Measurements from ENCODE around the gene RPS6KB2.
"Not testable (repeated sequence)": the region's sequence is repeated elsewhere in the genome, so short reads cannot be mapped to it uniquely, and the experiment has no call there.

Gene RPS6KB2

DNA sequence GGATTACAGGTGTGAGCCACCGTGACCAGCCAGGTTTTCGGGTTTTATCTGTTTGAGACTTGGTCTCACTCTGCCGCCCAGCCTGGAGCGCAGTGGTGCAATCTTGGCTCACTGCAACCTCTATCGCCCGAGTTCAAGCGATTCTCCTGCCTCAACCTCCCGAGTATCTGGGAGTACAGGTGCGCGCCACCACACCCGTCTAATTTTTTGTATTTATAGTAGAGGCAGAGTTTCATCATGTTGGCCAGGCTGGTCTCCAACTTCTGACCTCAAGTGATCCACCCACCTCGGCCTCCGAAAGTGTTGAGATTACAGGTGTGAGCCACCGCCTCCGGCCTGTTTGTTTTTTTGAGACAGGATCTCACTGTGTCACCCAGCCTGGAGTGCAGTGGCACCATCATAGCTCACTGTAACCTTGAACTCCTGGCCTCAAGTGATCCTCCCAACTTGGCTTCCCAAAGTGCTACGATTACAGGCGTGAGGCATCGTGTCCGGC, 882 bp upstream of the RPS6KB2 start:
- DNase-seq = not testable (repeated sequence)

DNA sequence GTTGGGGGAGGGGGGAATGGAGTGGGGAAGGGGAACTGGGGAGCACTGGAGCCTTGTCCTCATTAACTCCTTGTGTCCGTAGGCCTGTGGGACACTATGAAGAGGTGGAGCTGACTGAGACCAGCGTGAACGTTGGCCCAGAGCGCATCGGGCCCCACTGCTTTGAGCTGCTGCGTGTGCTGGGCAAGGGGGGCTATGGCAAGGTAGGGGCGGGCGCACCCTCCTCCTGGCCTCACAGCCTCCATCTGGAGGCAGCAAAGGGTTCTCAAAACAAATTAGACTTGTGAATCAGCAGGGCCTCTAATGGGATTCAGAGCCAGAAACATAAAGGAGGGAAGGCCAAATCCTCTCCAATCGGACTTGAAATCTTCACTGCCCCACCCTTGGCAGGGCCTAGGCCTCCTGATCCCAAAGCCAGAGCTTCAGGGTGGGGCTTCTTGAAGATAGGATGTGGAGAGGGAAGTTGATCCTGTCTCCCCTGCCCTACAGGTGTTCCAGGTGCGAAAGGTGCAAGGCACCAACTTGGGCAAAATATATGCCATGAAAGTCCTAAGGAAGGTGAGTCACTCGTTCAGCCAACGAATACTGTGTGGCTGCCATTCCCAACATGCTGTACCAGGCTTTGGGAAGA, 859 bp downstream of the RPS6KB2 start:
- DNase-seq = no peak

DNA sequence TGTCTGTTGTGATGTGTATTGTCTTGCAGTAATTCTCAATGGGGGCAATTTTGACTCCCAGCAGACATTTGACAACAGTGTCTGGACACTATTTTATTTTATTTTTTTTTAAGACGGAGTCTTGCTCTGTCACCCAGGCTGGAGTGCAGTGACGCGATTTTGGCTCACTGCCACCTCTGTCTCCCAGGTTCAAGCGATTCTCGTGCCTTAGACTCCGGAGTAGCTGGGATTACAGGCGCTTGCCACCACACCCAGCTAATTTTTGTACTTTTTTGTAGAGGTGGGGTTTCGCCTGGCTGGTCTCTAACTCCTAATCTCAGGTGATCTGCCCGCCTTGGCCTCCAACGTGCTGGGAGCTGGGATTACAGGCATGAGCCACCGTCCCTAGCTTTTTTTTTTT, 1.4 kb downstream of the RPS6KB2 start:
- no peak for DNase-seq

DNA sequence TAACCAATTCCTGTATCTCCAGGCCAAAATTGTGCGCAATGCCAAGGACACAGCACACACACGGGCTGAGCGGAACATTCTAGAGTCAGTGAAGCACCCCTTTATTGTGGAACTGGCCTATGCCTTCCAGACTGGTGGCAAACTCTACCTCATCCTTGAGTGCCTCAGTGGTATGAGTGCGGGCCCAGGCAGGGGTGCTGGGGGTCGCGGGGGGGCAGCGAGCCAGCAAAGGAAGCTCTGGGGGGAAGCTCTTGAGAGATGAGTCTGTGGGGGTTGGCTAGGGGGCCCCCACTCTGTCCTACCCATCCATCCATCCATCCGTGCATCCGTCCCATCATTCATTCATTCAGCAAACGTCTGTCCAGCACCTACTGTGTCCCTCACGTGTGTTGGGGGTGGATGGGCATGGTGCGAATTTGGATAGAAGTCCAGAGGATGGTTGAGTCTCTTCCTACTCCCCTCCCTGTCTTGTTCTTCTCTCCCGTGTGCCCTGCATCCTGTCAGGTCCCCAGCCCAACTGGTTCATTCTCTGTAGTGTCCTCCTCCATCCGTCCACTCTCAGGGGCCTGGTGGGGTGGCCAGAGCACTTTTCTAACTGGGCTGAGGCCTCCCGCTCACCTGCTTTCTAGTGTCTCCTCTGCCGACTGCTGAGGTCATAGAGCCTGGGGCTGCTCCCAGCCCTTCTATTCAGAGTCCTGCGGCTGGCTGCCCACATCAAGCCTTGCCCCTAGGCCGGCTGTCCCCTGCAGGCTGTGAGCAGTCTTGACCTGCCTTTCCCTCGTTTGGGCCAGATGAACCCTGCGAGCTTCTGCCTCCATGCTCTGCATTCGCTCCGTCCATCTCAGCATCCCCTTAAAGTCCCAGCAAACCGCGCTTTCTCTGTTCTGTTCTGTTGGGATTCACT, 3.3 kb downstream of the RPS6KB2 start:
- no peak for DNase-seq

DNA sequence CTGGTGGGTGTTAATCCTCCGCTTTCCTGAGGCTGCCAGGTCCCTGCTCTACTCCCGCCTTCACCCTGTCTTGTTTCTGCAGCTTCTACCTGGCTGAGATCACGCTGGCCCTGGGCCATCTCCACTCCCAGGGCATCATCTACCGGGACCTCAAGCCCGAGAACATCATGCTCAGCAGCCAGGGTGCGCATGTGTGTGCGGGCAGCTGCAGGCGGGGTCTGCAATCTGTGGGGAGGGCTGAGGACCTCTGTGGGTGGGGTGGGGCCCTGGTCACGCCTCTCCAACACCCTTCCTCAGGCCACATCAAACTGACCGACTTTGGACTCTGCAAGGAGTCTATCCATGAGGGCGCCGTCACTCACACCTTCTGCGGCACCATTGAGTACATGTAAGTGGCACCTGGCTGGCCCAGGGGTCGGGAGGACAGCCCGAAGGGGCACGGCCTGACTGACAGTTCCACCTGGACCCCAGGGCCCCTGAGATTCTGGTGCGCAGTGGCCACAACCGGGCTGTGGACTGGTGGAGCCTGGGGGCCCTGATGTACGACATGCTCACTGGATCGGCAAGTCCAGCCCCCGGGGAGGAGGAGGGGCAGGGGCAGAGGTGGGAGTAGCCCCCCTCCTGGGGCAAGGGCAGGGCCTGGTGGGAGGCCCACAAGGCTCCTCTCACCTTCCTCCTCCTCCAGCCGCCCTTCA, 4.5 kb downstream of the RPS6KB2 start:
- no peak for DNase-seq

DNA sequence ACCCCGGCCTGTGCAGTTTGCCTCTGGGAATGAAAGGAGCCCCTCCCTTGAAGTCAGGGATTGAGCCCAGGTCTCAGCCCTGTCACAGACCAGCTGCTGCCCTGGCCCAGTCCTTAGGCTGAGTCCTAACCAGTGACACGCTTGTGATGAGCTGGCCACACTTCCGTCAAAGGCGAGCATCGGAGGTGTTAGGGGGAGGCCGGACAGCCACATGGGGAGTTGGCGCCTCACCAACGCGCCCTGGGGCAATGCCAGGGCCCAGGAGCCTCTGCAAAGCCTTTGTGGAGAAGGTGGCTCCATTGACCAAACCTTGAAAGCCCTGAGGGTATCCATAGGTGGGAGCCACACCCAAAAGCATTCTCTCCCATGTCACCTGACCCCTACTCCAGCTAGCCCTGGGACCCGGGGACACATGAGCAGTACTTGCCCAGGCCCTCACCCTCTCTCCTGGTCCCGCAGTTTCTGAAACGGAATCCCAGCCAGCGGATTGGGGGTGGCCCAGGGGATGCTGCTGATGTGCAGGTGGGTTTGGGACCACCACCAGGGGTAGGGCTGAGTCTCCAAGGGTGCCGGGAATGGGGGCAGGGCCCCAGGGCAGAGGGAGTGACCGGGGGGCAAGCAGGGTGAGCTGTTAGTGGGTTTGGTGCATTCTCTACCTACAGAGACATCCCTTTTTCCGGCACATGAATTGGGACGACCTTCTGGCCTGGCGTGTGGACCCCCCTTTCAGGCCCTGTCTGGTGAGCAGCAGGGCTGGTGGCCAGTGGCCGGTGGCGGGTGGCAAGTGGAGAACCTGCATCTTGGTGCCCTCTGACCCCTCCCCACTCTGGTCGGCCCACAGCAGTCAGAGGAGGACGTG, 5.5 kb downstream of the RPS6KB2 start:
- no peak for DNase-seq

DNA sequence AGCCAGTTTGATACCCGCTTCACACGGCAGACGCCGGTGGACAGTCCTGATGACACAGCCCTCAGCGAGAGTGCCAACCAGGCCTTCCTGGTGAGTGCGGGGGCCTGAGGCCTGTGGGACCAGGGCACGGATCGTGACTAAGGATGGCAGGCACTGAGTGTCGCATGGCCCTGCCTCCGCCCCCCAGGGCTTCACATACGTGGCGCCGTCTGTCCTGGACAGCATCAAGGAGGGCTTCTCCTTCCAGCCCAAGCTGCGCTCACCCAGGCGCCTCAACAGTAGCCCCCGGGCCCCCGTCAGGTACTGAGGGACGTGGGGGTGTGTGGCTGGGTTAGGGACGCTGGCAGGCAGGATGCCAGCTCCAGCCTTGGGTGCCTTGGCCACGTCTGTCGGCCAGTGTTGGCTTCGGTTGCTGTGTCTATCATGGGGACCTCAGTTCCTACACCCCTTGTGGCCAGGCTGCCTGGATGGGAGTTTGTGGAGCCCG, 6.1 kb downstream of the RPS6KB2 start:
- DNase-seq = no peak

DNA sequence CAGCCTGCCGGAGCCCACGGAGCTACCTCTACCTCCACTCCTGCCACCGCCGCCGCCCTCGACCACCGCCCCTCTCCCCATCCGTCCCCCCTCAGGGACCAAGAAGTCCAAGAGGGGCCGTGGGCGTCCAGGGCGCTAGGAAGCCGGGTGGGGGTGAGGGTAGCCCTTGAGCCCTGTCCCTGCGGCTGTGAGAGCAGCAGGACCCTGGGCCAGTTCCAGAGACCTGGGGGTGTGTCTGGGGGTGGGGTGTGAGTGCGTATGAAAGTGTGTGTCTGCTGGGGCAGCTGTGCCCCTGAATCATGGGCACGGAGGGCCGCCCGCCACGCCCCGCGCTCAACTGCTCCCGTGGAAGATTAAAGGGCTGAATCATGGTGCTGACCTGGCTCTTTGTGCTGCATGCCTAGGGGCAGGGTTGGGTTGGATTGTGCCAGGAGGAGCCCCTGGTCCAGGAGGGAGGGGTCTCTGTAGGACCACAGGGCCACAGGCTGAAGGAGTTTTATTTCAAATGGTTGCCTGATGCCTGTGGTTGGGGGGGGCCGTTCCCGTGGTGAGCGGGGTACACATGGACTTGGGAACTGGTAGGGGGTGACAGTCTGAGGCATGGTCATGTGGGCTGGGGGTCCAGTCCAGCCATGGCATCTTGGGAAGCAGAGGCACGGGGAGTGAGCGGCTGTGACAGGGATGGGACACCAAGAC, 6.9 kb downstream of the RPS6KB2 start:
- DNase-seq = no peak

DNA sequence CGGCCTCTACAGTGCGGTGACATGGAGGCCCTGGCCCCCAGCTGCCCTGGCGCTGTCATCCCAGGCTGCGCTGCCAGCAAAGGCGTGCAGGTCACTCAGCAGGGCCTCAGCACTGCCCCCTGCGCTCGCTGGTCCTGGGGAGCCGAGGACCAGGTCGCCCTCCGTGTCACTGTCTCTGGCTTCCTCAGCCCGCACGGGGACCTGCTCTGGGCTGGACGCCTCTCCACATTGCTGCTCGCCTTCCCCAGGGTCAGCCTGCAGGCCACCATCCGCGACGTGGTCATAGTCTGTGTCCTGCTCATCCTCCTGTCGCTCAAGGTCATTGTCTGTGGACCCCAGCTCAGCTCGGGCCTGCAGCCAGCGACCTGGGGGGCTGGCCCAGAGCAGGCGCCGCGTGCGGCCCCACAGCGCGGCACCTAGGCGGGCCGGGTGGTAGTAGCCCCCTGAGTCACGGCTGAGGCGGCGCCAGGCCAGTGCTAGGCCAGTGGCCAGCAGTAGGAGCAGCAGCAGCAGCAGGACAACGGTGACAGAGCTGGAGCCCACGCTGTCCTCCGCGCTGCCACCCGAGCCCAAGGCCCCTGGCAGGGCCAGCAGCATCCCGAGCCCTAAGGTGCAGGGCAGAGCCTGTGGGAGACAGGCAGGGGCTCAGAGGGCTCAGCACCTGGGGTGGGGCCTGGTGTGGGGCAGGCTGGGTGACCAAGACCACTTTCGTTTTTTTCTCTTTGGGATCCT, 7.6 kb downstream of the RPS6KB2 start:
- DNase-seq = no peak

DNA sequence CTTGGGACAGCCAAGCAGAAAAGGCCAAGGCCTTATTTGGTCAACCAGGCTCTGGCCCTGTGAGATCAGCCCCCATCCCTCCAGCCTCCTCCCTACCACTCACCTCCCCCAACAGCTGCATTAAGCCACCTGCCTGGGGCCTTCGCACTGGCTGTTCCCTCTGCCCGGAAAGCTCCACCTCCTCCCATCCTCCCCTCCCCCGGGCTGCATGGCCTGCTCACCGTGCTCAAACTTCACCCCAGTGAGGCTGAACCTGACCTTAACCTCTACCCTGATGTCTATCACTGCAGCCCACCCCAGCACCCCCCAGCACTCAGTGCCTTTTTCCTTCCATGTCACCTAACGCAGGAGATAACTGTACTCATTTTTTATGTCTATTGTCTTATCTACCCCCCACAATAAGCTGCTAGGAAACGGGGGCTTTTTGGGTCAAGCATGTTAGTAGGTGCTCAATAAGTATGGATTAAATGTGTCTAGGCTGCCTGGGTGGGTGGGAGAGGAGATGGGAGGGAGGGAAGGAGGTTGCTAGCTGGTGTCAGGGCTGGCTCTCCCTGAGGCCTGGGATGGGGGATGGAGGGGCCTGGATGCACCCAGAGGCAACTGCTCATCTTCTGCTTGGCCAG, 8.3 kb downstream of the RPS6KB2 start:
- no peak for DNase-seq

DNA sequence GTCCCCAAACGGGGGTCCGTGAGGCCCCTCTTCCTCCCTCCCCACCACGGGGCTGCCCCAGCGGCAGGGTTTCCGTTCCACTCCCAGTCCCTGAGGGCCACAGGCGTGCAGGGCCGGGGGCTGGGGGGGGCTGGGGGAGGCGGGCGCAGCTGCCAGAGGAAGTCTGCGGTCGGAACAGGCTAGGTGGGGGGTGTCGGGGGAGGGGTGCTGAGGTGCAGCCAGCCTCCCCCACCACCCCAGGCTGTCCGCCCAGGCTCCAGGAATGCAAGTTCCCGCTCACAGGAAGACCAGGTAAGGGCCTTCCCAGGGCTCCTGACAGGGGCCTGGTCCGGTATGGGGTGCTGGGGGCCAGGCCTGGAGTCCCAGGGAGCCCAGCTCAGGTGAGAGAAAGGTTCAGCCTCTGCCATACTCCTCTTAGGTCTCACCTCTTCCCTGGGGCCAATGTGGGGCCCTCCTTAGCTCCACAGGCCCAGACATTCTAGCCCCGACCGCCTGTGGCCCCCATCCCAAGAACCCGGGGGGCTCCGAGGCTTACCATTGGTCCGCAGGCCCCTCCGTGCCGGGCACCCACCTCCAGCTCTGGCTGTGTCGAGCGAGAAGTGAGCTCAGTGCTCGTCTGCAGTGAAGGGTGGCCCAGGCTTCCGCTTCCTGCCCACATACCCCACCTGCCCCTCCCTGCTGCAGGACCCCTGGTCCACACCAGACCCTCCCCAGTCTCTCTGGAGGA, 9.0 kb downstream of the RPS6KB2 start, which contains the start of gene PTPRCAP:
TSS of gene PTPRCAP (minus strand) at position 601 of the 727 bp plus-strand sequence. CDS start at position 538, 63 bp downstream.
- no peak for DNase-seq

DNA sequence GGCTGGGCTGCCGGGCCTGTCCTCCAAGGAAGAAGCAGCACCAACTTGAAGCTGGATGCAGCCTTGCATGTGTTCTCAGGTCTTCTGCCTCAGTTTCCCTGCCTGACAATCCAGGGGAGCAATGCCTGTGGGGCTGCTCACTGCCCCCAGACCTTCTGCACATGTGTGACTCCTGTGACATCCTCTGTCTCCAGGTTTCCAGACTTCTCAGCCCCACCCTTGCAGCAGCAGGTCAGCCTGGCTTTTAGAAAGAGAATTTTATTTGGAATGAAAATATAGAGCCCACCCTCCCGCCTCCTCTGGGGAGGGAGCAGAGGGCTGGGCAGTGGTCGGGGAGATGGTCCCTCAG, 9.5 kb downstream of the RPS6KB2 start:
- DNase-seq = no peak

DNA sequence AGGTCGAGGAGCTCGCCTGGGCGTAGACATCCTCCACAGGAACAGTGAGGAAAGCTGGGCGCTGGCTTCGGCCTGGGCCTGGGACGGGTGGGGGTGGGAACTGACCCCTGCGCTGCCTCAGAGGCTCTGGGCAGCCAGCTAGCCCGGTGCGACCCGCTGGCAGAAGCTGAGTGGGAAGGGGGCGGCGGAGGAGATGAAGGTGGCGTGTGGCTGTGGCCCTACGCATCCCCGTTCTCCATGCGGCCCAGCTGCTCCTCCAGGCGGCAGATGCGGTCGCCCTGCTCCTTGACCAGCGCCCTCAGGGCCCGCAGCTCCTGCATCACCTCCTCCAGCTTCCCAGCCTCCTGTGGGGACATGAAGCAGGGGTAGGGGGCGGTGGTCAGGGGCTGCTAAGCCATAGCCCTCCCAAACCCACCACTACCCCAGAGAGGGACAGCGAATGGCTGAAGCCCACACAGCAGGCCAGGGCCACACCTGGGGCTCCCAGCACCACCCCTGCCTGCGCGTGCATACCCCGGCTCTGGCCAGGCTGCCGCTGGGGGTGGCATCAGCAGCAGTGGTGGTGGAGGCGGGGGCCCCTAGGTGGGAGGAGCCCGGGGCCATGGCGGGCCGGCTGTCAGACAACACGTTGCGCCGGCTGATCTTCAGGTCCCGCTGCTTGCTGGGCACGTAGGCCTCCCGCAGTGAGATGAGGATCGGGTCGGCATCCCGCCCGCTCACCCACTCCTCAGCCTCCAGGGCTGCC, 10.0 kb downstream of the RPS6KB2 start:
- DNase-seq = no peak

DNA sequence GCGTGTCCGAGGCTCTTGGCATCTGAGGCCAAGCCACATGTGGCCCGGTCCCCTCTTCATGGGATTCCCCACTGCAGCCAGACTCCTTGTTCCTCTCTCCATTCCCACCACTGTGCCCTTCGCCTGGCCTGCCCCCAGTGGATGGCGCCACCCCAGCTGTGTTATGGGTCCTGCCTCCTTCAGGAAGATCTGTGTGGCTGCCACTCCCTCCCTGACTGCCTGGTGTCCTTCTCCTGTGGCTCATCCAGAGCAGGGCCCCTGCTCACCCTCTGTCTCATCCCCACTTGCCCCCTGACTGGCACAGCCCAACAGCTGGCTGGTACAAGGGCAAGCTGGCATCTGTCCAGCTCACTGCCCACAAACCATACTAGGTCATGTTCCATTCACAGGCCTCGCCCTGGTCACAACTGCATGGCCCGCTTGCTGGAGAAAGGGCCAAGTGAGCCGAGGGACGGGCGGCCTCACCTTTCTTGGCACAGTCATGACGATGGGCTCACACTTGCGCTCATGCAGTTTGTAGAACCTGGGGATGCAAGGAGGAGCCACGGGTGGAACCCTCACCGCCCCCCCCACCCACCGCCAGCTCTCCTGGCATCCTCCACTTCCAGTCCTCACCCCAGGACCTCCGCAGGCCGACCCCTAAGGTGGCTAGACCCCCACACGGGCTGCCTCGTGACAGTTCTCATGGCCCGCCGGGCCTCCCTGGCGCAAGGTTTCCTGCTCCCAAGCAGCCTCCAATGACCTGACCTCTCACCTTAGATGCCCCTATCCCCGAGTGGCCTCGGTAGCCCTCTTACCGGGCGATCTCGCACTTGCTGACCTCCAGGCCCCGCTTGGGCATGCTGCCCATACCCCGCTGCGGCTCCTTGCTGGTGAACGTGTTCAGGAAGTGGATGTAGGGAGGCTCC, 11.3 kb downstream of the RPS6KB2 start:
- DNase-seq = peak in 4 of 58 donors; percentile 16 to 62 (median 46)

DNA sequence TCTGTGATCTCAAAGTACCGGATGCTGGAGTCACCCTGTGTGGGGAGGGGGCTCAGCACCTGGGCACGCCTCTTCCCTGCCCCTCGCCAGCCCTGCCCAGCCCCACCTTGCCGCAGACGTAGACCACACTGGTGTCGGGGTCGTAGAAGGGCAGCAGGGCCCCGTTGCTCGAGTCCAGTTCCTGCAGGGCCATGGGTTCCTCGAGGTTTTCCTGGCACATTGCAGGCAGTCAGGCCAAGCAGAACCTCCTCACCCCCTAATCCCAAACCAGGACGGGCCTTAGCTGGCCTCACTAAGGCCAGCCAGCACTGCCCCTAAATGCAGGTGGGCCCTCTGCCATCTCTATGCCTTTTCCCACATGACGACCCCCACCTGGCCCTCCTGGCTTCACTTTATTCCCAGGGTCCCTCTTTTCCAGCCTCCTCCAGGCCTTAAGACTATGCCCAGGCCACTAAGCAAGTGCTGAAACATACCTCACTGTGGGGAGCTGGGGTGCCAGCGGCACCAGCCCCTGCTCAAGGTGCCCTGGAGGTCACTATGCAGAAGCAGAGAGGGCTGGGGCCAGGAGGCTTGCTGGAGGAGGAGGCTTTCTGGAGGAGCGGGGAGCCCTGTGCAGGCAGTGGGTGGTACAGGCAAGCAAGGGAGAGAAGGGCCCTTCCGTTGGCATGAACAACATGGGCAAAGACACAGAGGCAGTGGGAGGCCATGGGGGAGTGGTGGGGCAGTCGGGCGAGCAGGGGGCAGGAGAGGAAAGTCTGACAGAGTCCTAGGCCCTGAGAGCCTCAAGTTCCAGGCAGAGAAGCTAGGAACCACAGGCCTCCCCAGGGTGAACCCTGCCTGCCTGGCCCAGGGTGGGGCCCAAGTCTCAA, 12.2 kb downstream of the RPS6KB2 start:
- DNase-seq = no peak
